HUES48 (cell line): ENCODE measurements around the gene RAB31.
A peak's percentile ranks its signal among the peaks of the same experiment; 100 is the strongest.
"Not testable (repeated sequence)": the region's sequence is repeated elsewhere in the genome, so short reads cannot be mapped to it uniquely, and the experiment has no call there.

Experiments
- H3K27ac ChIP-seq: one replicate; pipeline ENCODE4 v1.7.0; 2013; ENCODE audit warnings: low read depth, low read length, inconsistent platforms
- H3K27me3 ChIP-seq: 2 replicates; pipeline ENCODE4 v1.6.1; 2013; ENCODE audit warnings: mild to moderate bottlenecking, low read length; ENCODE audit not compliant: control insufficient read depth, insufficient read depth
- H3K36me3 ChIP-seq: 2 replicates; pipeline ENCODE4 v1.6.1; 2013; ENCODE audit warnings: low read length; ENCODE audit not compliant: control insufficient read depth, insufficient read depth
- H3K4me1 ChIP-seq: 2 replicates; pipeline ENCODE4 v1.6.1; 2013; ENCODE audit warnings: mild to moderate bottlenecking, low read length; ENCODE audit not compliant: control insufficient read depth, insufficient read depth
- H3K4me3 ChIP-seq: 2 replicates; pipeline ENCODE4 v1.5.1; 2013; ENCODE audit warnings: mild to moderate bottlenecking, low read depth, low read length
- H3K9ac ChIP-seq: 2 replicates; pipeline ENCODE4 v1.6.1; 2013; ENCODE audit warnings: mild to moderate bottlenecking, low read depth, low read length, moderate library complexity
- H3K9me3 ChIP-seq: 2 replicates; pipeline ENCODE4 v1.6.1; 2013; ENCODE audit warnings: low read length; ENCODE audit not compliant: control insufficient read depth, insufficient read depth

Gene RAB31

DNA sequence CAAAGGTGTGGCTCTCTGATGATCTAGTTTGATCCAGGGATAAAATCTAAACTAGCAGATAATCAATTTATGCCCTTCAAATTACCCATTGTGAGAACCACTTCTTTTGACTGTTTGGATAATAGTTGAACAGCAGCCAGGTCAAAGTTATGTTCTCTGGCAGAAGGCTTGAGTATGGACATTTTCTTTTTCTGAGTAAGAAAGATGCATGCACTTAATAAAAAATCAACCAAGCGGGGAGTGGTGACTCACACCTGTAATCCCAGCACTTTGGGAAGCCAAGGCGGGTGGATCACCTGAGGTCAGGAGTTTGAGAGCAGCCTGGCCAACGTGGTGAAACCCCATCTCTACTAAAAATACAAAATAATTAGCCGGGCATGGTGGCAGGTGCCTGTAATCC lies 183.4 kb downstream of the RAB31 start:
- H3K27me3 ChIP-seq, H3K9me3 ChIP-seq, H3K27ac ChIP-seq, H3K4me3 ChIP-seq, H3K36me3 ChIP-seq, H3K9ac ChIP-seq, H3K4me1 ChIP-seq: not testable (repeated sequence)

DNA sequence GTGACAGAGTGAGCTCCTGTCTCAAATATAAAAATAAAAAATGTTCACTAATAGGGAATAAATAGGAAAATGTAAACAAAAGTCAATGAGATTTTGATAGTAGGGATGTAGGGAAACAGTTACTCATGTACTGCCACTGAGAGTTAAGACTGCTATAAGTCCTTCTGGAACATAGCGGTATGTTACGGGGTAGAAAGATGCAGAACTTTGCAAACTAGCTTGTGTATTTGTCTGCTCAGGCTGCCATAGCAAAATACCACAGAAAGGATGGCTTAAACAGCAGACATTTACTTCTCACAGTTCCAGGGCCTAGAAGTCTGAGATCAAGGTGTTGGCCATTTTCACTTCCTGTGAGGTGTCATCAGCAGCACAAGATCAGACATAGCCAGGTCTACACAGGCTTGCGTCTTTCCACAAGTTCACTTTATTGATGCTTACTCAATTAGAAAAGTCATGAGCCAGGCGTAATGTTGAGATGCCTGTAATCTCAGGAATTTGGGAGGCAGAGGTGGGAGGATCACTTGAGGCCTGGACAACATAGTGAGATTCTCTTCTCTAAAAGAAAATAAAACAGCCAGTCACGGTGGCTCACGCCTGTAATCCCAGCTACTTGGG lies 186.5 kb downstream of the RAB31 start:
- Histone ChIP-seq H3K9me3 (no peaks in the 10 kb centered on the region), H3K27ac (no peak overlapping the region), H3K9ac (no peak overlapping the region), H3K4me1 (peaks cover 5% of the 10 kb centered on the region; the same call in 1 of the 2 replicates), H3K36me3 (no peaks in the 10 kb centered on the region), H3K27me3 (no peaks in the 10 kb centered on the region), H3K4me3 (no peak overlapping the region)

DNA sequence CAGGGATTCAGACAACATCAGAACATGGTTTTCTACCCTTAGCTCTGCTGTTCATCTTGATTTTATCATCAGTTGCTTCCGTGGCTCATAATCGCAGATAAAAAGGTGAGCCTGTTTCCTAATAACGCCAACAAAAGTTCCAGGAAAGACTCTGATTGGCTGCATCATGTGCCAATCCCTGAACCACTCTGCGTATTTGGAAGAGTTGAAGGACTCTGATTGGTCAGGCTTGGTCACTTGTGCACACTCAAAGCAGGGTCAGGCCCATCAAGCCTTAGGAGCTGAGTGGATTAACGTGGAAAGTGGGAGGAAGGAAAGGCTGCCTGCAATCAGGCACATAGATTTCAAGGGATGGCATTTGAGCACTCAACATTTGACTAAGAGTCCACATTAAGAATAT lies 189.0 kb downstream of the RAB31 start:
- H3K9me3 ChIP-seq: no peaks in the 10 kb centered on the region
- peaks cover 16% of the 10 kb centered on the region for H3K4me1 ChIP-seq
- H3K4me3 ChIP-seq: no peak overlapping the region
- no peaks in the 10 kb centered on the region for H3K27me3 ChIP-seq
- H3K27ac ChIP-seq: no peak overlapping the region
- H3K36me3 ChIP-seq: no peaks in the 10 kb centered on the region
- H3K9ac ChIP-seq: no peak overlapping the region

DNA sequence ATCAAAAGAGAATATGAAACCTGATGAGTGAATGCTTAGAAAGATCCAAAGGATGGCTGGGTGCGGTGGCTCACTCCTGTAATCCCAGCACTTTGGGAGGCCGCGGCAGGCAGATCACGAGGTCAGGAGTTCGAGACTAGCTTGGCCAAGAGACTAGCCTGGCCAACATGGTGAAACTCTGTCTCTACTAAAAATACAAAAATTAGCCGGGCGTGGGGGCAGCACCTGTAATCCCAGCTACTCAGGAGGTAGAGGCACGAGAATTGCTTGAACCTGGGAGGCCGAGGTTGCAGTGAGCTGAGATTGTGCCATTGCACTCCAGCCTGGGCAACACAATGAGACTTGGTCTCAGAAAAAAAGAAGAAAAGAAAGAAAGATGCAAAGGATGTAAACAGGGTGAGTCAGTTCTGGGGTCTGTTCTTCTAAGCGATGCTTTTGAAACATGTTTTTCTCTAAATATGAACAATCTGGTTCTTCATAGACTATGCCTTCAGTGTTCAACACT lies 189.7 kb downstream of the RAB31 start:
- H3K9ac ChIP-seq, H3K27me3 ChIP-seq, H3K9me3 ChIP-seq, H3K27ac ChIP-seq, H3K36me3 ChIP-seq, H3K4me3 ChIP-seq: not testable (repeated sequence)
- peaks cover 16% of the 10 kb centered on the region for H3K4me1 ChIP-seq

DNA sequence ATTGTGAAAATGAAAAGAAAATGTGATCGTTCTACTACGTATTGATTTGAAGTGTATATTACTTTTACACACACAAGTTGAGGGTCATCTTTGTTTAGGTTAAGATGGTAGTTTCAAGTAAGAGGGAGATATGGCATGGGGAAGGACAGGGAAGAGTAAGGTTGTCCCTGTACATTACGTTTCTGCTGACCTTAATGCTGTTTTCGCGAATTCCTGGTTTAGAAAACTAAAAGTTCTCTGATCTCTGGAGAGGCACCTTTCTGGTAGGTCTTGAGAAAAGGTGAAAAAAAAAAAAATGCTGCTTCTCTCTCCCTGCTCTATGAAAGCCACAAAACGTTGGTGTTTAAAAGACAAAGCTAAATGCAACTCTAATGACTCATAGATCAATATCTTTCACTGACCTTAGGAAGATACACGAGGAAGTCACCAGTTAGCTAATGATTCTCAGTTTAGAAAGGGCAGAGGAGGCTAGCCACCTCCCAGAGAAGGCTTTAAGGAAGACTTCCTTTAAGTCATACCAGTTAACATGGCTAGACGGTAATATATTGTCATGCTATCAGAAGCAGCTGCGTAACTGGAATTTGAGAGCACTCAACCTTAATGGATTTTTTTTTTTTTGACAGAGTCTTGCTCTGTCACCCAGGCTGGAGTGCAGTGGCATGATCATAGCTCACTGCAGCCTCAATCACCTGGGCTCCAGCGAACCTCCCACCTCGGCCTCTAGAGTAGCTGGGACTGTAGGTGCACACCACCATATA lies 190.9 kb downstream of the RAB31 start:
- H3K4me3 ChIP-seq: no peak overlapping the region
- H3K9ac ChIP-seq: no peak overlapping the region
- peak overlapping the region; percentile 29 for H3K27ac ChIP-seq
- H3K4me1 ChIP-seq: peaks cover 16% of the 10 kb centered on the region
- H3K36me3 ChIP-seq: no peaks in the 10 kb centered on the region
- no peaks in the 10 kb centered on the region for H3K27me3 ChIP-seq
- no peaks in the 10 kb centered on the region for H3K9me3 ChIP-seq

DNA sequence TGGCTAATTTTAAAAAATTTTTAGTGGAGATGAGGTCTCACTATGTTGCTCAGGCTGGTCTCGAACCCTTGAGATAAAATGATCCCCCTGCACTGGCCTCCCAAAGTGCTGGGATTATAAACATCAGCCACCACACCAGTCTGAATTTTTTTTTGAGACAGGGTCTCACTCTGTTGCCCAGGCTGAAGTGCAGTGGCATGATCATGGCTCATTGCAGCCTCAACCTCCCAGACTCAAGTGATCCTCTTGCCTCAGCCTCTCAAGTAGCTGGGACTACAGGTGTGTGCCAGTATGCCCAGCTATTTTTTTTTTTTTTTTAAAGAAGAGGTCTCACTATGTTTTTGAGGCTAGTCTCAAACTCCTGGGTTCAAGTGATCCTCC lies 191.4 kb downstream of the RAB31 start:
- not testable (repeated sequence) for H3K36me3 ChIP-seq, H3K27ac ChIP-seq, H3K27me3 ChIP-seq, H3K4me3 ChIP-seq, H3K9ac ChIP-seq, H3K9me3 ChIP-seq
- H3K4me1 ChIP-seq: peaks cover 16% of the 10 kb centered on the region

DNA sequence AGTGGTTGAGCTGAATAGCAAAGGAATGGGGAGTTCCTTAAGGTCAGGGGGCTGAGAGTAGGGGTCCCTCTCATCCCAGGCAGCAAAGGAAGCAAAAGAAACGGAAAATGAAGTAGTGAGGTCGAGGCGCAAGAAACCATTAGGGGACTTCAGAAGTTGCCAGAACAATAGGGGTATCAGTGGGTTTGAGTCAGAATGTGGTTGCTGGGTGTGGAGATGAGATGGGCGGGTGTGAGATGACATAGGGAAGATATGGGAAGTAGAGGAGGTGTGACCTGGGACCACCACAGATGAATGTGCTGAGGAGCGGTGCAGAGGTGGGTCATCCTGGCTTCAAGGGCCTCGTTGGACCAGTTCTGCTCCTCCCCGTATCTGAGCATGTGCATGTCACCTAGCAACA lies 192.6 kb downstream of the RAB31 start:
- Histone ChIP-seq H3K27ac (no peak overlapping the region), H3K4me1 (peaks cover 16% of the 10 kb centered on the region), H3K4me3 (no peak overlapping the region), H3K27me3 (no peaks in the 10 kb centered on the region), H3K36me3 (no peaks in the 10 kb centered on the region), H3K9me3 (no peaks in the 10 kb centered on the region), H3K9ac (no peak overlapping the region)

DNA sequence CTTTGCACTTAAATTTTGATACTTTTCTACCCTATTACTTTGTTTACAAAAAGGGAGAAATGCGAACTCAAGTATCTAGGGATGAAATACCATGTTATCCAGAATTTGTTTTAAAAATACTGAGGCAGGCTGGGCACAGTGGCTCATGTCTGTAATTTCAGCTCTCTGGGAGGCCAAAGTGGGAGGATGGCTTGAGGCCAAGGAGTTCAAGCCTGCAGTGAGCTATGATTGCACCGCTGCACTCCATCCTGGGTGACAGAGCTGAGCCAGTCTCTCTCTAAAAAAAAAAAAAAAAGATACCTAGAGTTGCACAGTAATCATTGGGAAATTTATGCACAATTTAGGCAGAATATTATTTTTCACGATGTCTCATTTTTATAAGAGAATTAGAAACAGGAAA lies 193.3 kb downstream of the RAB31 start:
- Histone ChIP-seq H3K4me3 (no peak overlapping the region), H3K36me3 (no peaks in the 10 kb centered on the region), H3K4me1 (peaks cover 16% of the 10 kb centered on the region), H3K9me3 (no peaks in the 10 kb centered on the region), H3K27me3 (no peaks in the 10 kb centered on the region), H3K27ac (no peak overlapping the region), H3K9ac (no peak overlapping the region)

DNA sequence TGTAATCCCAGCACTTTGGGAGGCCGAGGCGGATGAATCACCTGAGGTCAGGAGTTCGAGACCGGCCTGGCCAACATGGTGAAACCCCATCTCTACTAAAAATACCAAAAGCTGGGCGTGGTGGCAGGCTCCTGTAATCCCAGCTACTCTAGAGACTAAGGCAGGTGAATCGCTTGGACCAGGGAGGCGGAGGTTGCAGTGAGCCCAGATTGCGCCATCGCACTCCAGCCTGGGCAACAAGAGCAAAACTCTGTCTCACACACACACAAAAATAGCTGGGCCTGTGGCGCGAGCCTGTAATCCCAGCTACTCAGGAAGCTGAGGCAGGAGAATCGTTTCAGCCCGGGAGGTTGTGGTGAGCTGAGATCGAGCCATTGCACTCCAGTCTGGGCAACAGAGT lies 194.2 kb downstream of the RAB31 start:
- H3K9ac ChIP-seq, H3K9me3 ChIP-seq, H3K27me3 ChIP-seq, H3K4me3 ChIP-seq, H3K36me3 ChIP-seq, H3K27ac ChIP-seq: not testable (repeated sequence)
- peaks cover 16% of the 10 kb centered on the region for H3K4me1 ChIP-seq

DNA sequence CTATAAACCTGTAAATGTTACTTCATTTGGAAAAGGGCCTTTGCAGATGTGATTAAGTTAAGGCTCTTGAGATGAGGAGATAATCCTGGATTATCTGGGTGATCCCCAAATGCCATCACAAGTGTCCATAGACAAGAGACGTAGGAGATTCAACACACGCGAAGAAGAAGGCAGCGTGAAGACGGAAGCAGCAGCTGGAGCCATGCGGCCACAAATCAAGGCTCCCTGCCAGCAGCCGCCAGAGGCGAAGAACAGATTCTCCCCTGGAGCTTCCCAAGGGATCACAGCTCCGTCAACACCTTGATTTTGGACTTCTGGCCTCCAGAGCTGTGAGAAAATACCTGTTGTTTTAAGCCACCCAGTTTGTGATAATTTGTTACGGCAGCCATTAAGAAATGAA lies 194.7 kb downstream of the RAB31 start:
- H3K36me3 ChIP-seq: no peaks in the 10 kb centered on the region
- peaks cover 16% of the 10 kb centered on the region for H3K4me1 ChIP-seq
- H3K9ac ChIP-seq: no peak overlapping the region

DNA sequence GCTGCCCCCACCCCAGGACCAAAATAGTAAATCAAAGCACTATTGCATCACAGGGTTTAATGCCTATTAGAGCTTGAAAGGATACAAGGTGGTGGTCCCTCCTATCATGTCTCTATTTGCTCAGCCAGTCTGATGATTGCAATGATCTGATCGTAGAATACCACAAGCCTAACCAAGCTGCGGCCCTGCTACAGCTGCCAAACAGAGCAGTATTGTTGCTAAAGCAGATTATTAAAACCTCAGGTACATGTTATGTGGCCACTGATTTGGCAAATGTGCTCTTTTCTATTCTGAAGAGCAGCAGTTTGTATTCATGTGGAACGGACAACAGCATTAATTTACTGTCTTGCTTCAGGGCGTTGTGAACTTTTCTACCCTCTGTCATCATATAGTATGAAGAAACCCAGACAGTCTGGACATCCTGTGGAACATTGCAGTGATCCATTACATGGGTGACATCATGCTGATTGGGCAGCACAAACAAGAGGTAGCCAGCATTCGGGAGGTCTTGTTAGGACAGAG lies 197.4 kb downstream of the RAB31 start:
- Histone ChIP-seq H3K4me1 (peaks cover 6% of the 10 kb centered on the region), H3K27ac (no peak overlapping the region), H3K36me3 (no peaks in the 10 kb centered on the region), H3K9ac (no peak overlapping the region), H3K27me3 (no peaks in the 10 kb centered on the region), H3K9me3 (no peaks in the 10 kb centered on the region), H3K4me3 (no peak overlapping the region)

More for the DNA sequence above, 194.7 kb downstream of the RAB31 start:
- H3K27ac ChIP-seq: no peak overlapping the region
- no peaks in the 10 kb centered on the region for H3K9me3 ChIP-seq
- no peak overlapping the region for H3K4me3 ChIP-seq
- no peaks in the 10 kb centered on the region for H3K27me3 ChIP-seq
